NT2/D1 (cell line): ENCODE results near the gene MTERF1.
"Not testable (repeated sequence)": the region's sequence is repeated elsewhere in the genome, so short reads cannot be mapped to it uniquely, and the experiment has no call there.

Experiments used
- DNase-seq: peaks from one replicate; pipeline ENCODE4 v3.0.0-alpha.2; 2011; ENCODE audit warnings: low read depth, low spot score
- H3K27me3 ChIP-seq: 2 replicates; pipeline ENCODE4 v1.6.0; 2011; ENCODE audit warnings: mild to moderate bottlenecking; ENCODE audit not compliant: insufficient read length, insufficient read depth
- H3K36me3 ChIP-seq: 2 replicates; pipeline ENCODE4 v1.6.1; 2011; ENCODE audit warnings: mild to moderate bottlenecking, low read length, mixed read lengths; ENCODE audit not compliant: insufficient read depth, insufficient read length
- H3K4me1 ChIP-seq: 2 replicates; pipeline ENCODE4 v1.5.1; 2011; ENCODE audit not compliant: insufficient read depth, insufficient read length
- H3K4me3 ChIP-seq: 2 replicates; pipeline ENCODE4 v1.5.1; 2011; ENCODE audit warnings: low read depth; ENCODE audit not compliant: insufficient read length
- H3K9ac ChIP-seq: 2 replicates; pipeline ENCODE4 v1.6.0; 2011; ENCODE audit warnings: low read depth; ENCODE audit not compliant: insufficient read length
- H3K9me3 ChIP-seq: 2 replicates; pipeline ENCODE4 v1.5.1; 2011; ENCODE audit warnings: mild to moderate bottlenecking, low read length; ENCODE audit not compliant: insufficient read depth
- SUZ12 ChIP-seq: IDR thresholded peaks from 2 replicates; pipeline ENCODE4 v1.6.1; 2011; ENCODE audit not compliant: insufficient read length, insufficient read depth; ENCODE audit errors: extremely low read depth
- YY1 ChIP-seq: IDR thresholded peaks from 2 replicates; pipeline ENCODE4 v1.6.1; 2011; ENCODE audit not compliant: insufficient read length, insufficient read depth
- ZNF274 ChIP-seq: IDR thresholded peaks from 2 replicates; pipeline ENCODE4 v1.6.1; 2011; ENCODE audit warnings: mild to moderate bottlenecking, low read depth, low read length

The MTERF1 gene

GRCh38 chr7:91892821-91893340 lies 12.4 kb upstream of the MTERF1 start:
- Histone ChIP-seq H3K36me3 (no peaks in the 10 kb centered on the region), H3K4me1 (no peaks in the 10 kb centered on the region), H3K27me3 (no peaks in the 10 kb centered on the region), H3K9ac (no peak overlapping the region), H3K9me3 (peaks cover 17% of the 10 kb centered on the region; the same call in 1 of the 2 replicates), H3K4me3 (no peak overlapping the region)
- TF ChIP-seq SUZ12 (no peak), ZNF274 (no peak), YY1 (no peak)
- peak; percentile 51 for DNase-seq

DNA sequence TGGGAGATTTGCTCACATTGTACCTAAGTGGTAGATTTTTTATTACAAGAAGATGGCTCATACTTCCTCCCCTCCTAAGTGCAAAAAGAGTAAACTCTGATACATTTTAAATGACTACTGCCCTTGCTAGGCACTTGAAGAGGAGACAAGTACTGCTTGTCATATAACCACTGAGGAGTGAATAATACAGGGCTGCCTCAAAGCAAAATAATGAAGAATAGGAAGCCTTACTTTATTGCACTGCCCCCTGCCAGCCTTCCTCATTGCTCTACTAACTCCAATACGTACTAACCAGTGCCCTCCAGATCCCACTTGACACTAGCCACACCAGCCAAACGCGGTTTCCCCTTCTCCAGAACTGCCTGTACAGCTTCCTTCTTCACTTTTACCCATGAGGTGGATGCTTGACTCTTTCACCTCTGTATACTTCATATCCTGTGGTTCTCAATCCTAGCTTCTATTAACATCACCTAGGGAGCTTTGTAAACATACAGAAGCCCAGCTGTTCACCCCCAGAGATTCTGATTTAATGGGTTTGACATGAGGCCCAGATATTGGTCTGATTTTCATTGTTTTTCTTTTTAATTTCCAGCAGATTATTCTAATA lies 11.7 kb upstream of the MTERF1 start:
- DNase-seq: no peak

DNA sequence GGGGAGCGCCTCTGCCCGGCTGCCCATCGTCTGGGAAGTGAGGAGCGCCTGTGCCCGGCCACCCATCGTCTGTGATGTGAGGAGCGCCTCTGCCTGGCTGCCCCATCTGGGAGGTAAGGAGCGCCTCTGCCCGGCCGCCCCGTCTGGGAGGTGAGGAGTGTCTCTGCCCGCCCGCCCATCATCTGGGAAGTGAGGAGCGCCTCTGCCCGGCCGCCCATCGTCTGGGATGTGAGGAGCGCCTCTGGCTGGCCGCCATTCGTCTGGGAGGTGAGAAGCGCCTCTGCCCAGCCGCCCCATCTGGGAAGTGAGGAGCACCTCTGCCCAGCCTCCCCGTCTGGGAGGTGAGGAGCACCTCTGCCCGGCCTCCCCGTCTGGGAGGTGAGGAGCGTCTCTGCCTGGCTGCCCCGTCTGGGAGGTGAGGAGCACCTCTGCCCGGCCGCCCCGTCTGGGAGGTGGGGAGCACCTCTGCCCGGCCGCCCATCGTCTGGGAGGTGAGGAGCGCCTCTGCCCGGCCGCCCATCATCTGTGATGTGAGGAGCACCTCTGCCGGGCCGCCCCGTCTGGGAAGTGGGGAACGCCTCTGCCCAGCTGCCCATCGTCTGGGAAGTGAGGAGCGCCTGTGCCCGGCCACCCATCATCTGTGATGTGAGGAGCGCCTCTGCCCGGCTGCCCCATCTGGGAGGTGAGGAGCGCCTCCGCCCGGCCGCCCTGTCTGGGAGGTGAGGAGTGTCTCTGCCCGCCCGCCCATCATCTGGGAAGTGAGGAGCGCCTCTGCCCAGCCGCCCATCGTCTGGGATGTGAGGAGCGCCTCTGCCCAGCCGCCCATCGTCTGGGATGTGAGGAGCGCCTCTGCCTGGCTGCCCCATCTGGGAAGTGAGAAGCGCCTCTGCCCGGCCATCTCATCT lies 8.0 kb upstream of the MTERF1 start:
- H3K27me3 ChIP-seq, H3K4me3 ChIP-seq: not testable (repeated sequence)

More for the DNA sequence above, 11.7 kb upstream of the MTERF1 start:
- Histone ChIP-seq H3K9me3 (peaks cover 23% of the 10 kb centered on the region; the same call in 1 of the 2 replicates), H3K4me1 (no peaks in the 10 kb centered on the region), H3K4me3 (no peak overlapping the region), H3K9ac (no peak overlapping the region), H3K36me3 (no peaks in the 10 kb centered on the region), H3K27me3 (no peaks in the 10 kb centered on the region)
- TF ChIP-seq ZNF274 (no peak), YY1 (no peak), SUZ12 (no peak)

GRCh38 chr7:91887336-91888213 lies 7.1 kb upstream of the MTERF1 start:
- not testable (repeated sequence) for H3K9ac ChIP-seq, H3K36me3 ChIP-seq, DNase-seq, H3K4me1 ChIP-seq, H3K27me3 ChIP-seq, H3K4me3 ChIP-seq
- peaks cover 39% of the 10 kb centered on the region; the same call in 1 of the 2 replicates for H3K9me3 ChIP-seq

More for the DNA sequence above, 8.0 kb upstream of the MTERF1 start:
- H3K9ac ChIP-seq, H3K36me3 ChIP-seq, DNase-seq, H3K4me1 ChIP-seq: not testable (repeated sequence)
- peaks cover 39% of the 10 kb centered on the region; the same call in 1 of the 2 replicates for H3K9me3 ChIP-seq

- no peak for DNase-seq
- no peak for TF ChIP-seq ZNF274
- TF ChIP-seq YY1: no peak
- TF ChIP-seq SUZ12: no peak
- H3K4me3 ChIP-seq: no peak overlapping the region
These were observed 3.3 kb upstream of the MTERF1 start for GRCh38 chr7:91883676-91884362.

DNA sequence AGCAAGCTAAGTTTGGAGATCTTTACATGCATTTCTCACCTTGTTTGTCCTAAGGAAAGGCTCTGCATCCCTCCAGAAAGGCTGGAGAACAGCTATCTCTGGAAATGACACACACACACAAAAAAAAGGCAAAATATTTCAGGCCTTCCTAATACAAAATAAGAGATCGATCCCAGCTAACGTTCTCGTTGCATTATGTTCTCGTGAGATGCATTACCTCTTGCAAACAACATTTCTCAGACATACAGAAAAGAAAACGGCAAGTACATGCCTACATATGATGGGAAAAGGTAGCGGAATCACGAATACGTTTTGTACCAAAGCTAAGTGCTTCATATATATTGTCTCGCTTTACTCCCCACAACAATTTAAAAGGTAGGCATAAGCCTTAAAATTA lies 488 bp downstream of the MTERF1 start:
- Histone ChIP-seq H3K27me3 (no peaks in the 10 kb centered on the region), H3K4me1 (no peaks in the 10 kb centered on the region)
- DNase-seq: no peak

More at GRCh38 chr7:91883676-91884362, 3.3 kb upstream of the MTERF1 start:
- no peaks in the 10 kb centered on the region for H3K27me3 ChIP-seq
- no peak overlapping the region for H3K9ac ChIP-seq
- peaks cover 30% of the 10 kb centered on the region; the same call in 1 of the 2 replicates for H3K9me3 ChIP-seq
- H3K4me1 ChIP-seq: no peaks in the 10 kb centered on the region
- H3K36me3 ChIP-seq: peaks cover 2% of the 10 kb centered on the region

More for the DNA sequence above, 488 bp downstream of the MTERF1 start:
- no peak for TF ChIP-seq ZNF274
- TF ChIP-seq YY1: no peak
- no peak for TF ChIP-seq SUZ12
- Histone ChIP-seq H3K36me3 (peaks cover 23% of the 10 kb centered on the region), H3K4me3 (peak overlapping the region; percentile 83), H3K9ac (peak overlapping the region; percentile 76), H3K9me3 (no peaks in the 10 kb centered on the region)
